HG02973 (cell line): ENCODE results near the gene CARM1.
A peak's percentile ranks its signal among the peaks of the same experiment; 100 is the strongest.
"Not testable (repeated sequence)": the region's sequence is repeated elsewhere in the genome, so short reads cannot be mapped to it uniquely, and the experiment has no call there.

Experiments used
- ATAC-seq: cut with Tn5 transposase; IDR thresholded peaks from one replicate; pipeline ENCODE4 v1.9.1; 2021; ENCODE audit warnings: moderate library complexity; ENCODE audit not compliant: unreplicated experiment

Gene CARM1

GRCh38 chr19:10870955-10871603, at the start of gene CARM1:
TSS of gene CARM1 (plus strand) at chr19:10871553. CDS start at chr19:10871703, 150 bp downstream.
- ATAC-seq, result peak; percentile 64

- no peak for ATAC-seq
Observed at GRCh38 chr19:10823690-10824089, 47.7 kb upstream of the CARM1 start.

- ATAC-seq, result no peak
Observed at GRCh38 chr19:10826231-10826630, 45.1 kb upstream of the CARM1 start.

GRCh38 chr19:10826846-10827245, 44.5 kb upstream of the CARM1 start:
- ATAC-seq, result no peak

GRCh38 chr19:10828981-10829821, 42.2 kb upstream of the CARM1 start:
- ATAC-seq, result no peak

DNA sequence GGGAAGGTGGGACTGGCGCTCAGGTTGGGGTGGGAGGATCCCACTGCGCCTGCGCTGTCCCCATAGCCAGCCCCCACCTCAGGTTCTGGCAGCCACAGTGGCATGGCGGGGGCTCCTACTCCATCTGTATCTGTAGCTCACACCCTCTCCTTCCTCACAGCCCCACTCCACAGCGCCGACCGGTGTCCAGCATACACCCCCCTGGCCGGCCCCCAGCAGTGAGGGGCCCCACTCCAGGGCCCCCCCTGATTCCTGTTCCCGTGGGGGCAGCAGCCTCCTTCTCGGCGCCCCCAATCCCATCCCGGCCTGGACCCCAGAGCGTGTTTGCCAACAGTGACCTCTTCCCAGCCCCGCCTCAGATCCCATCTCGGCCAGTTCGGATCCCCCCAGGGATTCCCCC, 41.4 kb upstream of the CARM1 start:
- no peak for ATAC-seq

DNA sequence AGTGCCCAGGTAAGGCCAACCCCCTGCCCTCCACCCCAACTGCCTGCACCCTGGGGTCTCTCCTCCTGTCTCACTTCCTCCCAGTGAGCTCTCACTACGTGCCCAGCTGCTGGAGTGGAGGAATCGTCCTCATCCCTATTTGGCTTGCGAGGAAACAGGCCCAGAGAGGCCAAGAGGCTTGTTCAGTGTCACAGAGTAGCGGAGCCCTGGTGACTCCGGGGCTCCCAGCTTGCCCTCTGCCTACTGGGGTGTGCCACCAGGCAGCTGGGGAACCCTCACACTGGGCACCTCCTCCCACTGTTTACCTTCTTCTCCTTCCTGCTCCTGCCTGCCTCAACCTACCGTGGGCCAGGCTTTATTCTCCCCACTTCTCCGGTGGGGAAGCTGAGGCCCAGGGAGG, 41.0 kb upstream of the CARM1 start:
- no peak for ATAC-seq

GRCh38 chr19:10830931-10831779, 40.2 kb upstream of the CARM1 start:
- ATAC-seq, result no peak

DNA sequence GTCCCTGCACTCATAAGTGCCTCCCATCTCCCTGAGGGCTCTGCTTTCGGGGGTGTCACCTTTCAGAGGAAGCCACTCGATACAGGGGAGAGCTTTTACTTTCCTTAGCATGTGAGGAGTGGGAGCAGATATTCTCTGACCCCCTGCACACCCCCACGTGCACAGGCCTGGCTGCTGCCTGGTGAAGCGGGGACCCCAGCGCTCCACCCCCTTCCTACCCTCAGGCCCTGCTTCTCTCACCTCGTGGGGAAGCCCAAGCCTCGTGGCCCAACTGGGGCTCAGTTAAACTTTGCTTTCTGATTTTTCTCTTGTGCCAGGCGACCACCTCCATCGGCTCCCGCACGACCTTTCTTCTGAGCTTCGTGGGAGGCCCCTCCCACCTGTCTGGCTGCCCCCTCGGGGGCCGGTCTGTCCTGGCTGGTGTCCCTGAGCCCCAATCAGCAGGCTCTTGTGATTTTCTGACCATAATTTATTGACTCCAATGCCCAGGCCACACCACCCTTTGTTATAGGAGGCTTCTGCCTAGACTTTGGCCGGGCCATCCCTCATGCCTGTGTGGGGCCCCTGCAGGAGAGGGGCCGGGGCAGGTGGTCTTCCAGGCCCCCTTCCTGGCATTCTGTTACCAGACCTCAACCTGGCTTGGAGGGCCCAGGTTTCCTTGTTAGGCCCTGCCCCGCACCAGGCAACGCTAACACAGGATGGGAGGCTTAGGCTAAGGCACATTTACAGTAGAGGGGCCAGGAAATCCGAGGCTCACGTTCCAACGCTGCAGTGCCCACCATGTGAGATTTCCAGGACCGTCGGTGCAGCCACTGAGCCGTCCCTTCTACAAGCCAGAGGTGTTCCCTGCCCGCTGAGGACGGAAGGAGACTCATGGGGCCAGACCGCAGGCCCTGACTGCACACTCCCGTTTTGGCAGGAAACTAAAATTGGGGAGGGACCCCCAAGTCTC, 39.1 kb upstream of the CARM1 start:
- ATAC-seq, result no peak

DNA sequence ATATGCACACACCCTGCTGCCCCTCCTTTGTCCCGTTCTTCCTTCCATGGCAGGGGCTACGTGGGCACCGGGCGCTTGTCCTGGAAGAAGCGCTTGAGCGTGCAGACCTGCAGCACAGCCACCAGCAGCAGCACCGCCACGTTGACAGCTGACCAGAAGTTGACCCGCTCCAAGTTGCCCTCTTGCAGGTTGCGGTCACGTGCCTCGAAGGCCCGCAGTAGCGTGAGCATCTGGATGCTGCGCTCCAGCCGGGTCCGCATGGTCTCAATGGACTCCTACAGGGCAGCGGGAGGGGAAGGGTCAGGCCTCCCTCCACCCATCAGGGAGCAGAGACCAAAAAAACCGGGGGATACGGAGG, 38.4 kb upstream of the CARM1 start:
- no peak for ATAC-seq

DNA sequence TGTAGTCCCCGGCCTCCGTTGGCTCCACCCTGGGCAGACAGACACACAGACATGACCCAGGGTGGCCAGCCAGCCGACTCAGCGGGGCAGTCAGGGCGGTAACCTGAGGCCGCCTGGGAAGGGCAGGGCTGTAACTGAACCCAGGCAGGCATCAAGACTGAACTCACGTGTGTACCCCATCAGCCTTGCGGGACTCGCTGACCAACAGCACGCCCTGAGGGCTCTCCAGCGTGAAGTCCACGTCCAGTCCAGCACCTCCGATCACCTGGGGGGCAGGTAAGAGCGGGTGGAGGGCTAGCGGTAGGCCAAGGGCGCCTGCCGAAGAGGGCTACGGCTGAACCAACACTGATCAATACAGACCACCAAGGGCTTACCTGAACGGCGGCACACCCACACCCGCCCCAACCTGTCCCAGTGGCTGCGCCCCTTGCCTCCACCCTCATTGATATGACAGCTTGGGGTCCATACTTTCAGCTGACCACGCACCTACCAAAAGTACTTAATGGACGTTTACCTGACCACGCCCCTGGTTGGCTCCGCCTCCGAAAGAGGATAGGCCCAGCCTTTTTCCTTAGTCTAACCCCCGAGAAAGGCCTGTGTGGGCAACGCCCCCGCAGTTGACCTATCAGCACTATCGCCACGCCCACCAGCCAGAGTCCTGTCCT, 36.1 kb upstream of the CARM1 start:
- ATAC-seq, result no peak

DNA sequence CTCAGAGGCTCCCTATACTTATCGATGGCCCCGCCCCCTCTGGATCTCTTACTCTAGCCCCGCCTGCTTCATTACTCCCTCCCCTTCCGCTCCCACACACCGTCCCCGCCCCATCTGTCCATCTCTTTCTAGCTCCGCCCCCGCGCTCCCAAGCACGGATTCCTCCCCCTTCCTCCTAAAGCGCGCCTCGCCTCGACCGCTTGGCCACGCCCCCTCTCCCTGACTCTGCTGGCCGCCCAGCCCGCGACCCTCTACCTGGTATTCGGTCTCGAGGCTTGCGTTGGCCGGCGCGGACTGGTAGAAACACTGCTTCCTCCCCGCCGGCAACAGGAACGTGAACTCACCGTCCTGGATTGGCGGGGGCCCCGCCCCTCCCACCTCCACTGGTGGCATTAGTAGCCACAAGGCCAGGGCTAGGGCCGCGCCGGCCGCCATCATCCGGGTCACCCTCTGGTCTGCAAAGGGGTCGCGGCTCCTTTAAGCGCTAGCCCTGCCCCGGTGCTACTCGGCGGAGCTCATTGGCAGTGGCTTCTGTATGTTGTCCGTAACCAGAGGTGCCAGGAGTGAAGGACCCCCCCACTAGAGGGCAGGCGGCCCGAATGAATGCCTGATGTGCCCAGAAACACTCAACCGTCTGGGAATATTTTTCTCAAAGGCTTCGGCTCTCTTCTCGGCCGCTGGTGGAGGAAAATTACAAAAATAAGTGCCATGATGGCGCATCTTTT, 35.4 kb upstream of the CARM1 start, which contains the start of gene TMED1:
Gene TMED1, minus strand, starts transcription at position 459 of the 725 bp plus-strand sequence. Its CDS starts 21 bp downstream, at position 438.
- ATAC-seq, result peak; percentile 64

DNA sequence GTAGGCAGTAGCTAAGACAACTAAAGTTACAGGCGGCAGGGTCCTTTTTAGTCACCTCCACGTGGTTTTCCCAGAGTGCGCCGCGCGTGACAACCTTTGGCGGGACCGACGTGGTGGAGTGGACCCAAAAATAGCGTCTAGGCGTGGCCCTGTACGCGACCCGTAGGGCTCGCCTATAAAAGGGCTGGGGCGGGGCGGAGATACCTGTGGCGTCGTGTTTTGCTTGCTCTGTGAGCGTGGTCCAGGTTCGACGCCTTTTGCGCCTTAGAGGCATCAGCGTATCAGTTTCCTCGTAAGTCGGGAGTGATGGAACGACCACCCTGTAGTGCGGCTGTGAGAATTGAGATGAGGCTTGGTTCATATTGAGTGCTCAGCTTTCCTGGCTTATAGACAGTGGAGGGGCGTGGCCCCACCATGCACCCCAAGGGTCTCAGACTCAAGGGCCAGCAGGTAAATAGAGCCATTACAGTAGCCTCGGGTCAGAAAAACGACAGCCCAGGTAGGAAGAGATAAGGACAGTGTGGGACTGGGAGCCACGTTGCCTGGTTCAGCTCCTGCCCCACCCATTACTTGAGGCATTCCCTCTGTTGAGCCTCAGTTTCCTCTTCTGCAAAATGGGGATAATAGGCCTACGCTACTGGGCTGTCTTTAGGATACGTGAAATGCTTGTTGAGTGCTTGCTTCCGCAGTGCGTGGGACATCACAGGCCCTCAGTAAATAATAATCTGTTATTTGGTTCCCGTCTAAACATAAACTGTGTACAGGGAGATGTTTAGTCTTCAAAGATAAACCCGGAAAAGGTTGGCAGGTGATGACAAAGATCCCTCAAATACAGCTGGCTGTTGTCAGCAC, 34.6 kb upstream of the CARM1 start:
- no peak for ATAC-seq

- not testable (repeated sequence) for ATAC-seq
Observed at GRCh38 chr19:10837649-10838048, 33.7 kb upstream of the CARM1 start.

DNA sequence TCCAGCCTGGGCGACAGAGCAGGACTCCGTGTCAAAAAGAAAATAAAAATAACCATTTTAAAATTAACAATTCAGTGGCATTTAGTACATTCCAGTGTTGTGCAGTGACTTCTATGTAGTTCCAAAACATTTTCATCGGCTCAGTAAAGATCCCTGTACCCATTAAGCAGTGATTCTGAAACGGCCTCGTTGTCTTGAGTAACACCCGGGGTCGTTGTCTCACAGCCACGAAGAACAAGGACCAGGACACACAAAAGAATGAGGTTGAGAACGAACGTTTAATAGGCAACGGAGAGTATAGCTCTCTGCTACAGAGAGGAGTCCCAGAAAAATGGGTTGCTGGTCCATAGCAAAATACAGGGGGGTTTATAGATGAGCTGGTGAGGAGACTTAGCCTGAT, 33.0 kb upstream of the CARM1 start:
- ATAC-seq, result no peak

- no peak for ATAC-seq
Observed at GRCh38 chr19:10839114-10840050, 32.0 kb upstream of the CARM1 start.

- ATAC-seq, result no peak
Observed at GRCh38 chr19:10842788-10843187, 28.6 kb upstream of the CARM1 start.
